ENCODE measurements around the gene PELO. TPM values are rescaled to one million over a fixed set of nuclear protein-coding genes. Genes with fewer than 3 reads are reported as not detected.
"Not testable (repeated sequence)": the region's sequence is repeated elsewhere in the genome, so short reads cannot be mapped to it uniquely, and the experiment has no call there.

Gene PELO
- total RNA-seq, 1 experiment from 2014 or later, result 18.7 TPM

DNA sequence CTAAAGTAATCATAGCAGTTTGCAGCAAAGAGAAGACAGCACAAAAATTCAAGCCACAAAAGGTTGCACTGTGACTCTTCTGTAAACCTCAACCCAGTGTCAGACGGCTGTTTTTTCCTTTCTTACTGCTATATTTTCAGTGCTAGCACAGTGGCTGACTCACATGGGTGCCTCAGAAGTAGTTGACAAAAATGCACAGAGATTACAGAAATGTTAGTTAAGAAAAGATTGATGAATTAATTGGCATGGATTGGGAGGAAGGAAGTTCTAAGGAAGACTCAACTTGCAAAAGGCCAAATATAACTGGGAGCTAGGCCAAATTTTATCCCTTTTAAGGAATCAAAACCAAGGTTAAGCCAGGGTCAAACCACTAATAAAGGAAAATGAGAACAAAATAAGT is 43.7 kb upstream of the PELO start:
- TF ChIP-seq NR3C1 (CRISPR knock-in tag; conservative IDR thresholded peaks at IDR 0.05; ENCODE audit: low read depth), result no peak
- TF ChIP-seq, protein P1, sequence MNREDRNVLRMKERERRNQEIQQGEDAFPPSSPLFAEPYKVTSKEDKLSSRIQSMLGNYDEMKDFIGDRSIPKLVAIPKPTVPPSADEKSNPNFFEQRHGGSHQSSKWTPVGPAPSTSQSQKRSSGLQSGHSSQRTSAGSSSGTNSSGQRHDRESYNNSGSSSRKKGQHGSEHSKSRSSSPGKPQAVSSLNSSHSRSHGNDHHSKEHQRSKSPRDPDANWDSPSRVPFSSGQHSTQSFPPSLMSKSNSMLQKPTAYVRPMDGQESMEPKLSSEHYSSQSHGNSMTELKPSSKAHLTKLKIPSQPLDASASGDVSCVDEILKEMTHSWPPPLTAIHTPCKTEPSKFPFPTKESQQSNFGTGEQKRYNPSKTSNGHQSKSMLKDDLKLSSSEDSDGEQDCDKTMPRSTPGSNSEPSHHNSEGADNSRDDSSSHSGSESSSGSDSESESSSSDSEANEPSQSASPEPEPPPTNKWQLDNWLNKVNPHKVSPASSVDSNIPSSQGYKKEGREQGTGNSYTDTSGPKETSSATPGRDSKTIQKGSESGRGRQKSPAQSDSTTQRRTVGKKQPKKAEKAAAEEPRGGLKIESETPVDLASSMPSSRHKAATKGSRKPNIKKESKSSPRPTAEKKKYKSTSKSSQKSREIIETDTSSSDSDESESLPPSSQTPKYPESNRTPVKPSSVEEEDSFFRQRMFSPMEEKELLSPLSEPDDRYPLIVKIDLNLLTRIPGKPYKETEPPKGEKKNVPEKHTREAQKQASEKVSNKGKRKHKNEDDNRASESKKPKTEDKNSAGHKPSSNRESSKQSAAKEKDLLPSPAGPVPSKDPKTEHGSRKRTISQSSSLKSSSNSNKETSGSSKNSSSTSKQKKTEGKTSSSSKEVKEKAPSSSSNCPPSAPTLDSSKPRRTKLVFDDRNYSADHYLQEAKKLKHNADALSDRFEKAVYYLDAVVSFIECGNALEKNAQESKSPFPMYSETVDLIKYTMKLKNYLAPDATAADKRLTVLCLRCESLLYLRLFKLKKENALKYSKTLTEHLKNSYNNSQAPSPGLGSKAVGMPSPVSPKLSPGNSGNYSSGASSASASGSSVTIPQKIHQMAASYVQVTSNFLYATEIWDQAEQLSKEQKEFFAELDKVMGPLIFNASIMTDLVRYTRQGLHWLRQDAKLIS (CRISPR knock-in tag; IDR thresholded peaks at IDR 0.05; ENCODE audit: borderline replicate concordance), result no peak
- TF ChIP-seq JUN (CRISPR knock-in tag; IDR thresholded peaks at IDR 0.05), result no peak
- TF ChIP-seq RORB (CRISPR knock-in tag; IDR thresholded peaks at IDR 0.05), result no peak
- TF ChIP-seq, protein P2, sequence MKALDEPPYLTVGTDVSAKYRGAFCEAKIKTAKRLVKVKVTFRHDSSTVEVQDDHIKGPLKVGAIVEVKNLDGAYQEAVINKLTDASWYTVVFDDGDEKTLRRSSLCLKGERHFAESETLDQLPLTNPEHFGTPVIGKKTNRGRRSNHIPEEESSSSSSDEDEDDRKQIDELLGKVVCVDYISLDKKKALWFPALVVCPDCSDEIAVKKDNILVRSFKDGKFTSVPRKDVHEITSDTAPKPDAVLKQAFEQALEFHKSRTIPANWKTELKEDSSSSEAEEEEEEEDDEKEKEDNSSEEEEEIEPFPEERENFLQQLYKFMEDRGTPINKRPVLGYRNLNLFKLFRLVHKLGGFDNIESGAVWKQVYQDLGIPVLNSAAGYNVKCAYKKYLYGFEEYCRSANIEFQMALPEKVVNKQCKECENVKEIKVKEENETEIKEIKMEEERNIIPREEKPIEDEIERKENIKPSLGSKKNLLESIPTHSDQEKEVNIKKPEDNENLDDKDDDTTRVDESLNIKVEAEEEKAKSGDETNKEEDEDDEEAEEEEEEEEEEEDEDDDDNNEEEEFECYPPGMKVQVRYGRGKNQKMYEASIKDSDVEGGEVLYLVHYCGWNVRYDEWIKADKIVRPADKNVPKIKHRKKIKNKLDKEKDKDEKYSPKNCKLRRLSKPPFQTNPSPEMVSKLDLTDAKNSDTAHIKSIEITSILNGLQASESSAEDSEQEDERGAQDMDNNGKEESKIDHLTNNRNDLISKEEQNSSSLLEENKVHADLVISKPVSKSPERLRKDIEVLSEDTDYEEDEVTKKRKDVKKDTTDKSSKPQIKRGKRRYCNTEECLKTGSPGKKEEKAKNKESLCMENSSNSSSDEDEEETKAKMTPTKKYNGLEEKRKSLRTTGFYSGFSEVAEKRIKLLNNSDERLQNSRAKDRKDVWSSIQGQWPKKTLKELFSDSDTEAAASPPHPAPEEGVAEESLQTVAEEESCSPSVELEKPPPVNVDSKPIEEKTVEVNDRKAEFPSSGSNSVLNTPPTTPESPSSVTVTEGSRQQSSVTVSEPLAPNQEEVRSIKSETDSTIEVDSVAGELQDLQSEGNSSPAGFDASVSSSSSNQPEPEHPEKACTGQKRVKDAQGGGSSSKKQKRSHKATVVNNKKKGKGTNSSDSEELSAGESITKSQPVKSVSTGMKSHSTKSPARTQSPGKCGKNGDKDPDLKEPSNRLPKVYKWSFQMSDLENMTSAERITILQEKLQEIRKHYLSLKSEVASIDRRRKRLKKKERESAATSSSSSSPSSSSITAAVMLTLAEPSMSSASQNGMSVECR (CRISPR knock-in tag; IDR thresholded peaks at IDR 0.05; ENCODE audit: borderline replicate concordance), result no peak
- no peak for TF ChIP-seq ZNF671 (CRISPR knock-in tag; IDR thresholded peaks at IDR 0.05)
- no peak for TF ChIP-seq FOXJ3 (CRISPR knock-in tag; IDR thresholded peaks at IDR 0.05; ENCODE audit: borderline replicate concordance)
- TF ChIP-seq, protein P3, sequence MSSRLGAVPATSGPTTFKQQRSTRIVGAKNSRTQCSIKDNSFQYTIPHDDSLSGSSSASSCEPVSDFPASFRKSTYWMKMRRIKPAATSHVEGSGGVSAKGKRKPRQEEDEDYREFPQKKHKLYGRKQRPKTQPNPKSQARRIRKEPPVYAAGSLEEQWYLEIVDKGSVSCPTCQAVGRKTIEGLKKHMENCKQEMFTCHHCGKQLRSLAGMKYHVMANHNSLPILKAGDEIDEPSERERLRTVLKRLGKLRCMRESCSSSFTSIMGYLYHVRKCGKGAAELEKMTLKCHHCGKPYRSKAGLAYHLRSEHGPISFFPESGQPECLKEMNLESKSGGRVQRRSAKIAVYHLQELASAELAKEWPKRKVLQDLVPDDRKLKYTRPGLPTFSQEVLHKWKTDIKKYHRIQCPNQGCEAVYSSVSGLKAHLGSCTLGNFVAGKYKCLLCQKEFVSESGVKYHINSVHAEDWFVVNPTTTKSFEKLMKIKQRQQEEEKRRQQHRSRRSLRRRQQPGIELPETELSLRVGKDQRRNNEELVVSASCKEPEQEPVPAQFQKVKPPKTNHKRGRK (CRISPR knock-in tag; IDR thresholded peaks at IDR 0.05; ENCODE audit: borderline replicate concordance), result no peak
- TF ChIP-seq NFE2L1 (CRISPR knock-in tag; IDR thresholded peaks at IDR 0.05), result no peak
- TF ChIP-seq NR1H2 (CRISPR knock-in tag; IDR thresholded peaks at IDR 0.05), result no peak
- no peak for TF ChIP-seq ELF4 (CRISPR knock-in tag; IDR thresholded peaks at IDR 0.05; ENCODE audit: low read depth)
- Mint-ChIP-seq H3K4me1 (peaks cover under 1% of the 10 kb centered on the region), H3K4me3 (no peak overlapping the region), H3K27me3 (ENCODE audit: low read depth) (no peaks in the 10 kb centered on the region), H3K9me3 (no peaks in the 10 kb centered on the region), H3K36me3 (no peaks in the 10 kb centered on the region), H3K27ac (no peak overlapping the region)
- no peak for DNase-seq (ENCODE audit: low spot score)
- ATAC-seq, result no peak
- POLR2A ChIA-PET, result no interaction called here
- CTCF ChIA-PET, result no interaction called here

DNA sequence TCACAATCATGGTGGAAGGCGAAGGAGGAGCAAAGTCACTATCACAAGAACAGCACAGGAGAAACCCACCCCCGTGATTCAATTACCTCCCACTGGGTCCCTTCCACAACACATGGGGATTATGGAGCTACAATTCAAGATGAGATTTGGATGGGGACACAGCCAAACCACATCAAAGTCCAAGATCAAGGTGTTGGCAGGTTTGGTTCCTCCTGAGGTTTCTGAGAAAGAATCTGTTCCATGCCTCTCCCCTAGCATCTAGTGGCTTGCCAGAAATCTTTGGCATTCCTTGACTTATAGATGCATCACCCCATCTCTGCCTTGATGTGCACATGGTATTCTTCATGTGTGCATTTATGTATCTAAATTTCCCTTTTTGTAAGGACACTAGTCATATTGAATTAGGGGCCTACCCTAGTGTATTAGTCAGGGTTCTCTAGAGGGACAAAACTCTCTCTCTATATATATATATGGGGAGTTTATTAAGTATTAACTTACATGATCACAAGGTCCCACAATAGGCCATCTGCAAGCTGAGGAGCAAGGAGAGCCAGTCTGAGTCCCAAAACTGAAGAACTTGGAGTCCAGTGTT is 42.8 kb upstream of the PELO start:
- H3K27me3 Mint-ChIP-seq (ENCODE audit: low read depth); POLR2A ChIA-PET; H3K27ac Mint-ChIP-seq; CTCF ChIA-PET; H3K4me1 Mint-ChIP-seq; ATAC-seq; H3K4me3 Mint-ChIP-seq; H3K9me3 Mint-ChIP-seq; H3K36me3 Mint-ChIP-seq; DNase-seq (ENCODE audit: low spot score): not testable (repeated sequence)

DNA sequence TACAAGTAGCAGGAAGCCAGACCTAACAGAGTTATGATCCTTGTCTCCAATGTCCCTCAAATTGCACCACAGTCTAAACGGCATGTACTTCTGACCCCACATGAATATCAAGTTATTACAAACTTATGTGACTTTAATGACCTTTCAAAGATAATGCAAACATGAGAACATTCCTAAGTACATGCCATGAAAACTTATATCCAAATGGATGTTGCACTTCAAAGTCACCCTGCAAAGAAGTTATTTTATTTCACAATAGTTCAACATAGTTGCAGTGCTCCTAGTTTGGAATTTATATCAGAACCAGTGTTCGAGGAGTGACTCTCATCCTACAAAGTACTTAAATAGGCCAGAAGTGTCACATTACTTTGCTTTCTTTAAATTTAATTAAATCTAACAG is 41.2 kb upstream of the PELO start:
- no peak overlapping the region for H3K4me3 Mint-ChIP-seq
- ChIA-PET CTCF (no interaction called here), POLR2A (no interaction called here)
- DNase-seq (ENCODE audit: low spot score) (no peak), ATAC-seq (no peak)
- no peaks in the 10 kb centered on the region for H3K9me3 Mint-ChIP-seq
- peaks cover 11% of the 10 kb centered on the region for H3K4me1 Mint-ChIP-seq
- no peaks in the 10 kb centered on the region for H3K36me3 Mint-ChIP-seq
- H3K27me3 Mint-ChIP-seq (ENCODE audit: low read depth), result no peaks in the 10 kb centered on the region
- TF ChIP-seq, protein P4, sequence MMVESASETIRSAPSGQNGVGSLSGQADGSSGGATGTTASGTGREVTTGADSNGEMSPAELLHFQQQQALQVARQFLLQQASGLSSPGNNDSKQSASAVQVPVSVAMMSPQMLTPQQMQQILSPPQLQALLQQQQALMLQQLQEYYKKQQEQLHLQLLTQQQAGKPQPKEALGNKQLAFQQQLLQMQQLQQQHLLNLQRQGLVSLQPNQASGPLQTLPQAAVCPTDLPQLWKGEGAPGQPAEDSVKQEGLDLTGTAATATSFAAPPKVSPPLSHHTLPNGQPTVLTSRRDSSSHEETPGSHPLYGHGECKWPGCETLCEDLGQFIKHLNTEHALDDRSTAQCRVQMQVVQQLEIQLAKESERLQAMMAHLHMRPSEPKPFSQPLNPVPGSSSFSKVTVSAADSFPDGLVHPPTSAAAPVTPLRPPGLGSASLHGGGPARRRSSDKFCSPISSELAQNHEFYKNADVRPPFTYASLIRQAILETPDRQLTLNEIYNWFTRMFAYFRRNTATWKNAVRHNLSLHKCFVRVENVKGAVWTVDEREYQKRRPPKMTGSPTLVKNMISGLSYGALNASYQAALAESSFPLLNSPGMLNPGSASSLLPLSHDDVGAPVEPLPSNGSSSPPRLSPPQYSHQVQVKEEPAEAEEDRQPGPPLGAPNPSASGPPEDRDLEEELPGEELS (CRISPR knock-in tag; IDR thresholded peaks at IDR 0.05), result no peak
- TF ChIP-seq, protein P5, sequence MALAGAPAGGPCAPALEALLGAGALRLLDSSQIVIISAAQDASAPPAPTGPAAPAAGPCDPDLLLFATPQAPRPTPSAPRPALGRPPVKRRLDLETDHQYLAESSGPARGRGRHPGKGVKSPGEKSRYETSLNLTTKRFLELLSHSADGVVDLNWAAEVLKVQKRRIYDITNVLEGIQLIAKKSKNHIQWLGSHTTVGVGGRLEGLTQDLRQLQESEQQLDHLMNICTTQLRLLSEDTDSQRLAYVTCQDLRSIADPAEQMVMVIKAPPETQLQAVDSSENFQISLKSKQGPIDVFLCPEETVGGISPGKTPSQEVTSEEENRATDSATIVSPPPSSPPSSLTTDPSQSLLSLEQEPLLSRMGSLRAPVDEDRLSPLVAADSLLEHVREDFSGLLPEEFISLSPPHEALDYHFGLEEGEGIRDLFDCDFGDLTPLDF (CRISPR knock-in tag; IDR thresholded peaks at IDR 0.05), result no peak
- H3K27ac Mint-ChIP-seq, result no peak overlapping the region
